ENCODE measurements around the gene ATG9A.

ATG9A gene

DNA sequence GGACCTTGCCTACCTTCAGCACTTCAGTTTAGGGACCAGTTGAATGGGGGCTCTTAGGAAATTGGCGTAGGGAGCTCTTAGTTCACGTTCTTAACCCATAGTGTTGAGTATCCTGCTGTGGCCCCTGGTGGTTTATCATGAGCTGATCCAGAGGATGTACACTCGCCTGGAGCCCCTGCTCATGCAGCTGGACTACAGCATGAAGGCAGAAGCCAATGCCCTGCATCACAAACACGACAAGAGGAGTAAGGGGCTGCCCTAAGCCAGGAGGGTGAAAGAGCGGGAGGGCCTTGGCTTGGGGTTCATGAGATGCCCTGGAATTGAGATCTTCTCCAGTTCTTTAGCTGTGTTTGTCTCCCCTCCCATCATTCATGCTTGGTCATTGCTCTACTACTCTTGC is 48.5 kb downstream of the ATG9A start:
- TF ChIP-seq, protein P1, sequence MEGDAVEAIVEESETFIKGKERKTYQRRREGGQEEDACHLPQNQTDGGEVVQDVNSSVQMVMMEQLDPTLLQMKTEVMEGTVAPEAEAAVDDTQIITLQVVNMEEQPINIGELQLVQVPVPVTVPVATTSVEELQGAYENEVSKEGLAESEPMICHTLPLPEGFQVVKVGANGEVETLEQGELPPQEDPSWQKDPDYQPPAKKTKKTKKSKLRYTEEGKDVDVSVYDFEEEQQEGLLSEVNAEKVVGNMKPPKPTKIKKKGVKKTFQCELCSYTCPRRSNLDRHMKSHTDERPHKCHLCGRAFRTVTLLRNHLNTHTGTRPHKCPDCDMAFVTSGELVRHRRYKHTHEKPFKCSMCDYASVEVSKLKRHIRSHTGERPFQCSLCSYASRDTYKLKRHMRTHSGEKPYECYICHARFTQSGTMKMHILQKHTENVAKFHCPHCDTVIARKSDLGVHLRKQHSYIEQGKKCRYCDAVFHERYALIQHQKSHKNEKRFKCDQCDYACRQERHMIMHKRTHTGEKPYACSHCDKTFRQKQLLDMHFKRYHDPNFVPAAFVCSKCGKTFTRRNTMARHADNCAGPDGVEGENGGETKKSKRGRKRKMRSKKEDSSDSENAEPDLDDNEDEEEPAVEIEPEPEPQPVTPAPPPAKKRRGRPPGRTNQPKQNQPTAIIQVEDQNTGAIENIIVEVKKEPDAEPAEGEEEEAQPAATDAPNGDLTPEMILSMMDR (IDR thresholded peaks at IDR 0.05; ENCODE audit: insufficient read depth, low read depth, low read length, missing control alignments): no peak
- no peak overlapping the region for H3K4me3 ChIP-seq (ENCODE audit: low read length)
- DNase-seq (ENCODE audit: low read depth): no peak

DNA sequence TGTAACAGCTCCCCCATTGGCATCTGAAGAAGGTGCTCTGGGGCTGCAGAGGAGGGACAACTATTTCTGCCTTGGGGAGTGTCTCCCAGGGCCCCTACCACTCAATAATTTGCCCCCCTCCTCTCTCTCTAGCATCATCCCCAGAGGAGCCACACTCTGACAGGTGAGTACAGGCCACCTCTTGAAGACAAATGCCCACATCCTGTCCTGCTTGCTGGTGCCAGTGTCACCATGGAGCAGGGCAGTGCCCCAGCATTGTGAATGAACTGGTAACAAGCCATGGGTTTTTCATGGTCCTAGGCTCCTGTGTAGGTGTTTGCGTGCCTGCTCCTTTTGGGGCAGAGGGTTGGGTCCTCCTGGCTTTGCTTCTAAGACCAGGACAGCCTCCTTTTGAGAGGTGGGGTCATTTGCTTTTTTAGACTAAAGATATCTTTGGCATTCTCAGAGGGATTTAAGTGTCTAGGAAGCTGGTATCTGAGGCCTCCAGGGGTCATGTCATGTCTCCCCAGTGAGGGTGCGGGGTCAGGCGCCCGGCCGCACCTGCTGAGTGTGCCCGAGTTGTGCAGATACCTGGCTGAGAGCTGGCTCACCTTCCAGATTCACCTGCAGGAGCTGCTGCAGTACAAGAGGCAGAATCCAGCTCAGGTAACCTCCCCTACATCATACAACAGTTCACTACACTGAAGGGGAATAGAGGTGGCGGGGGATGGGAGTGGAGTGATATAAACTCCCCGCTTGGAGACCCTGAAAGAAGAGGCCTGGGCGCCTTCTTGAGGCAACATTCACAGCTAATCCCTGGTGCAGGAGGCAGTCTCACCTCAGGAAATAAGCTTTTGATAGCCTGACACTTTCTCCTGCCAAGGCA is 49.6 kb downstream of the ATG9A start:
- no peak overlapping the region for H3K4me3 ChIP-seq (ENCODE audit: low read length)
- no peak for DNase-seq (ENCODE audit: low read depth)
- TF ChIP-seq, protein P1 (IDR thresholded peaks at IDR 0.05; ENCODE audit: insufficient read depth, low read depth, low read length, missing control alignments): no peak

DNA sequence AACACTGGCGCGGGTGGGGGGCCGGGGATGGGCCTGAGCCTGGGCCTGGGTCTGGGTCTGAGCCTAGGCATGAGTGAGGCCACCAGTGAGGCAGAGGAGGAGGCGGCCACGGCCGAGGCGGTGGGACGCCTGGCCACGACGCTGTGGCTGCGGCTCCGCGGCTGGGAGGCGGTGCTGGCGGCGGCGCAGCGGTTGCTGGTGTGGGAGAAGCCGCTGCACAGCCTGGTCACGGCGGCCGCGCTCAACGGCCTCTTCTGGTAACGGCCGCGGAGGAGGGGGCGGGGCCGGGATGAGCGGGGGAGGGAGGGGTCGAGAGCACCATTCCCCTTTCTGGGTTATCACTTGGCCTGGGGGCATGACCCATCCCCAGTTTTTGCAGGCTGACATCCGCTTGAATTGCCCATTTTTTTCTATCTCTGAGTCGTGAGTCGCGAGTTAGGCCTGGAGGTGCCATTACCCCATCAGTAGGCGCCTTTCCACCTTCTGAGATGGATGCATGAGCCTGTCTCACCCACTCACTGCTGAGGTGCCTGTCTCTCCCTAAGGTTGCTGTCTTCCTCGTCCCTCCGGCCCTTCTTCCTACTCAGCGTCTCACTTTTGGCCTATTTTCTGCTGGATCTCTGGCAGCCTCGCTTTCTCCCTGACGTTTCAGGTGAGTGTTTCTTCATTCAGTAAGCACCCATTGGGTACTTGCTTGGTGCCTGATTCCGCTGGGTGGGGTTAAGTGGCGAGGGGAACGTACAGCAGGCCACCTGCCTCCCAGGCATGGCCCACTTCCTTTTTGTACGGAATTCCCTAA is 50.9 kb downstream of the ATG9A start:
- TF ChIP-seq, protein P1 (IDR thresholded peaks at IDR 0.05; ENCODE audit: insufficient read depth, low read depth, low read length, missing control alignments): no peak
- DNase-seq (ENCODE audit: low read depth): peak; percentile 36
- H3K4me3 ChIP-seq (ENCODE audit: low read length): peak overlapping the region; percentile 75

DNA sequence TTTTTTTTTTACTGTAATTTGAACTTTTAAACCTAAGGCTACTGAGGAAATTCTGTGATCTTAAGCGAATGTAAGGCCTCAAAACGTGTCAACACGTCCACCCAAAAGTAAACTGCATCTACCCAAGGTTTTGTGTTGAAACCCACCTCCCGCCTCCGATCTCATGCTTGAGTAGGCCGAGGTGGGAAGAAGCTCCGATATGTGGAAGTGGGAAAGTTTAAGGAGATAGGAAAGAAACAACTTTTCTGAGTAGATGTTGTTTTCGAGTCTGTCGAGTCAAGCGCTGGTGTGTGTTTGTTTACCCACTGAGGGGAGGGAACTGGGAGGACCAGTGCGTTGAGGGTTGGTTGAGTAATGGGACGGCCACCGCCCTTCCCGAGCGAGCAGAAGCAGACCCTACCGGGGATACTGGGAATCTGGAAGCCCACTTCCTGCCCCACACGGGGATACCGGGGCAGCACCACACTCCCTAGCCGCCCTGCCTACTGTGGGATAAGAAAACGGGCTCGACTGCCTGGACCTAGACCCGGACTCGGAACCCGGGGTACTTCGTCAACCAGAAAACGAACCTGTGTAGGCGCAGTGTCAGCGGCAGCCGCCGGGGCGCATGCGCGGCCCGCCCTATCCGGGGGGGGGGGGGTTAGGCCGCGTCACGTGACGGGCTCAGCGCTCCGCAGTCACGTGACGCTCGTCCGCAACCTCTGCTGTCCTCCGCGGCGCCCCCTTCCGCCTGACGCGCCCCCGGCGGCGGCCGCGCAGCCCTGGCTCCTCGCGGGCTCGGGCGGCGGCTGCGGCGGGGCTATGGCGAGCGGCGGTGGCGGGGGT is 51.7 kb downstream of the ATG9A start, which contains the start of gene RETREG2:
TSS of gene RETREG2 (plus strand) at position 724 of the 825 bp plus-strand sequence. CDS start at position 802, 78 bp downstream.
- H3K4me3 ChIP-seq (ENCODE audit: low read length): peak within 1 kb of the TSS; percentile 91
- peak; percentile 93 for DNase-seq (ENCODE audit: low read depth)
- TF ChIP-seq, protein P1 (IDR thresholded peaks at IDR 0.05; ENCODE audit: insufficient read depth, low read depth, low read length, missing control alignments): no peak

DNA sequence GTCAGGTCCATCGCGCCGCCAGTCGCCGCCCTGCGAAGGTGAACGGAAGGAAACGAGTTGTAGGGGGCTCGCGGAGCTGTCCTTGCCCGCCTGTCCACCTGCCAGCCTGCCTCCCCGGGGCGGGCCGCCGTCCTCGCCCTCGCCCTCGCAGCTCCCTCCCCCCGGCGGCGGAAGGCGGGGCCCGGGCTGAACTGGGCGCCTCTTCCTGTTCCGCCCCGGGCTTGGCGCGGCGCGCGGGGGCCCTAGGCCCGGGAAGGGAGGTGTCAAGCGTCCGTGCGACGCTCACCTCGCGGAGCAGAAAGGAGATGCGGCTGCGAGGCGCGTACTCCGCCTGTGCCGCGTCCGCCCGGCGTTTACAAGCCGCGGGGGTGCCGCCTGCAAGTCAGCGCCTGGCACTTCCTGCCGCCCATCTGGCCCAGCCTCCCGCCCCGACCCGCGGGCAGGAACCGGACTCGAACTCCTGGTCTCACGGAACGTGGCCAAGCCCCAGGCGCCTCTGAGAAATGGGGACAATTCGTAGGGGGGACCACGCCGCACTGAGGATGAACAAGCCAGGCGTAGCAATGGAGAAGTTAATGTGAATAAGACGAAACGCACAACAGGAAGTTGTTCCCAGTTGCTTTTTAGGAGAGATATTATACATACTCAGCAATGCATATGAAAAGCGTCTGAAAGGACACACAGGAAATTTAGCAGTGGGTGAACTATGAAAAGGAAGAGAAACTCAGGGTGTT is 52.5 kb downstream of the ATG9A start, which contains the start of gene CNPPD1:
TSS of gene CNPPD1 (minus strand) at position 108 of the 734 bp plus-strand sequence. CDS start at position 11, 97 bp downstream.
- DNase-seq (ENCODE audit: low read depth): peak; percentile 87
- peak within 1 kb of the TSS; percentile 91 for H3K4me3 ChIP-seq (ENCODE audit: low read length)
- TF ChIP-seq, protein P1 (IDR thresholded peaks at IDR 0.05; ENCODE audit: insufficient read depth, low read depth, low read length, missing control alignments): no peak
